SK-N-SH treated with all-trans-retinoic acid at 6 μM for 48 hours (cell line): ENCODE data around the gene MYBPC3.
A peak's percentile ranks its signal among the peaks of the same experiment; 100 is the strongest.

Experiments
- ATAC-seq: fragments of 200-7000 bp; cut with Tn5 transposase; 3 replicates; pipeline ENCODE4 v1.9.1; 2020; ENCODE audit warnings: mild to moderate bottlenecking, moderate library complexity
- ARNTL ChIP-seq: fragments of 450-650 bp; formaldehyde crosslinking; IDR thresholded peaks from 2 replicates; pipeline ENCODE4 v1.5.0; 2020; ENCODE audit warnings: low read depth, mild to moderate bottlenecking, moderate library complexity, borderline replicate concordance
- BACH2 ChIP-seq: fragments of 250-450 bp; sonication (Bioruptor Pico); IDR thresholded peaks from 2 replicates; pipeline ENCODE4 v1.9.0; 2021; ENCODE audit warnings: mild to moderate bottlenecking, borderline replicate concordance
- CREB5 ChIP-seq: fragments of 250-450 bp; sonication (Bioruptor Pico); IDR thresholded peaks from 2 replicates; pipeline ENCODE4 v1.5.1; 2020; ENCODE audit warnings: low read depth, mild to moderate bottlenecking, moderate library complexity
- CSDC2 ChIP-seq: fragments of 250-450 bp; sonication (Bioruptor Pico); IDR thresholded peaks from 2 replicates; pipeline ENCODE4 v1.5.0; 2020; ENCODE audit warnings: mild to moderate bottlenecking, moderate library complexity
- CSRNP3 ChIP-seq: fragments of 250-450 bp; sonication (Bioruptor Pico); IDR thresholded peaks from 2 replicates; pipeline ENCODE4 v1.5.1; 2021; ENCODE audit warnings: mild to moderate bottlenecking, moderate library complexity
- ESRRG ChIP-seq: fragments of 250-450 bp; sonication (Bioruptor Pico); IDR thresholded peaks from 2 replicates; pipeline ENCODE4 v1.6.1; 2021; ENCODE audit warnings: mild to moderate bottlenecking
- RARB ChIP-seq: fragments of 250-450 bp; sonication (Bioruptor Pico); IDR thresholded peaks from 2 replicates; pipeline ENCODE4 v1.8.0; 2021; ENCODE audit warnings: mild to moderate bottlenecking, moderate library complexity
- SNAI2 ChIP-seq: fragments of 250-450 bp; sonication (Bioruptor Pico); IDR thresholded peaks from 2 replicates; pipeline ENCODE4 v1.5.0; 2020; ENCODE audit warnings: mild to moderate bottlenecking, moderate library complexity
- TCF4 ChIP-seq: fragments of 250-450 bp; sonication (Bioruptor Pico); IDR thresholded peaks from 2 replicates; pipeline ENCODE4 v1.8.0; 2021; ENCODE audit warnings: mild to moderate bottlenecking, moderate library complexity, borderline replicate concordance
- TSHZ2 ChIP-seq: fragments of 250-450 bp; sonication (Bioruptor Pico); IDR thresholded peaks from 2 replicates; pipeline ENCODE4 v1.5.0; 2020; ENCODE audit warnings: mild to moderate bottlenecking, moderate library complexity
- ZFP3 ChIP-seq: fragments of 250-450 bp; sonication (Bioruptor Pico); IDR thresholded peaks from 2 replicates; pipeline ENCODE4 v1.5.0; 2020; ENCODE audit warnings: mild to moderate bottlenecking, moderate library complexity
- ZFP30 ChIP-seq: fragments of 450-650 bp; formaldehyde crosslinking; IDR thresholded peaks from 2 replicates; pipeline ENCODE4 v1.5.0; 2022; ENCODE audit warnings: mild to moderate bottlenecking, moderate library complexity
- ZNF565 ChIP-seq: fragments of 450-650 bp; formaldehyde crosslinking; conservative IDR thresholded peaks from 2 replicates; pipeline ENCODE4 v1.5.0; 2020; ENCODE audit warnings: low read depth, mild to moderate bottlenecking, moderate library complexity
- TF ChIP-seq, protein P1 (sequence below): fragments of 250-450 bp; sonication (Bioruptor Pico); IDR thresholded peaks from 2 replicates; pipeline ENCODE4 v1.8.0; 2021; ENCODE audit warnings: low read depth, mild to moderate bottlenecking, moderate library complexity, borderline replicate concordance
- TF ChIP-seq, protein P2 (sequence below): fragments of 250-450 bp; sonication (Bioruptor Pico); IDR thresholded peaks from 2 replicates; pipeline ENCODE4 v1.8.0; 2020; ENCODE audit warnings: mild to moderate bottlenecking, moderate library complexity, borderline replicate concordance

The MYBPC3 gene

DNA sequence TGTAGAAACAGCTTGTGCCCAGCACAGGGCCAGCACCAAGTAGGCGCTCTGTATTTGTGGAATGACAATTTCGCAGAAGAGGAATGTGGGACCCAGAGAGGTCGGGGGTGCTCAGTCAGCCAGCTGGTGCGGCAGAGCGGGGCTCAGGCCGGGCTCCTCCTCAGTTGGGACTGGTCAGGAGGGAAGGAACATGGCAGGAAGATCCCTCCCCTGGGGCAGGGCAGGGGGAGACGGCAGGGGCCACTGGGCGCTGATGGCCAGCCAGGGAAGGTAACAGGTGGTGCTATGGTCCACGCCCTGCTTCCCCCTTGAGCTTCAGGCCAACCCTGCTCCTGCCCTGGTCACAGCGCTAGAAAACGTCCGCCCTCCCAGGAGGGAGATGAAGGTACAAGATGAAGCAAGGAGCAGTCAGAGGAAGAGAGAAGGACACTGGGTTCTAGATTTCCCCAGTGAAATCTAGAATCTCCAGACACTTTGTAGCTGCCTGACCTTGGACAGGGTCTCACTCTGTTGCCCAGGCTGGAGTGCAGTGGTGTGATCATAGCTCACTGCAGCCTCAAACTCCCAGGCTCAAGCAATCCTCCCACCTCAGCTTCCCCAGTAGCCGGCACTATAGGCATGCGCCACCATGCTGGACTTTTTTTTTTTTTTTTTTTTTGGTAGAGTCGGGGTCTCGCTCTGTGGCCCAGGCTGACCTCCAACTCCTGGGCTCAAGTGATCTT, 39.4 kb upstream of the MYBPC3 start:
- no peak for ATAC-seq
- TF ChIP-seq TSHZ2 (CRISPR knock-in tag): no peak
- no peak for TF ChIP-seq ZFP30 (CRISPR knock-in tag)

DNA sequence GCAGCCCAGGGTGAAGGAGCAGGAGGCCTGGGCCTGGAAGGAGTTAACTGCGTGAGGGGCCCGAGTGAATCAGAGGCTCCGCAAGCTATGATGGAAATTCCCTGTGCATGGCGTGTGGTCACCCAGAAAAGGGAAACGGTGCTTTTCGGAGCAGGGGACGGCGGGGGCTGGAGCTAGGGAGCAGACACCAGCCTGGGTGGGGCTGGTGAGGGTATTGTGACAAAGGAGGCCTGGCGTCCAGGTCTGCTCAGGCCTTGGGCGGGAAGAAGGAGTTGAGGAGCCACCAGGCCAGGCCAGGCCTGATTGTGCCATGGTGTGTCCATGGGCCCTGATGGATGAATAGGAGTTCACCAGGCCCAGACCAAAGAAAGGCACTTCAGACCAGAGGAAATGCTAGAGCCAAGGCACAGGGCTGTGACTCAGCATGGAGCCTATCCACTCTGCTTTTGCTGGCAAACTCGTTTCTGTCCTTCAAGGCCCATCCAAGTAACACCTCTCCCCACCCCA, 38.6 kb upstream of the MYBPC3 start:
- no peak for ATAC-seq
- TF ChIP-seq CSDC2 (no peak), ZFP3 (CRISPR knock-in tag) (peak; percentile 96)

- ATAC-seq: no peak
Measured at GRCh38 chr11:47390422-47390760, 37.9 kb upstream of the MYBPC3 start.

DNA sequence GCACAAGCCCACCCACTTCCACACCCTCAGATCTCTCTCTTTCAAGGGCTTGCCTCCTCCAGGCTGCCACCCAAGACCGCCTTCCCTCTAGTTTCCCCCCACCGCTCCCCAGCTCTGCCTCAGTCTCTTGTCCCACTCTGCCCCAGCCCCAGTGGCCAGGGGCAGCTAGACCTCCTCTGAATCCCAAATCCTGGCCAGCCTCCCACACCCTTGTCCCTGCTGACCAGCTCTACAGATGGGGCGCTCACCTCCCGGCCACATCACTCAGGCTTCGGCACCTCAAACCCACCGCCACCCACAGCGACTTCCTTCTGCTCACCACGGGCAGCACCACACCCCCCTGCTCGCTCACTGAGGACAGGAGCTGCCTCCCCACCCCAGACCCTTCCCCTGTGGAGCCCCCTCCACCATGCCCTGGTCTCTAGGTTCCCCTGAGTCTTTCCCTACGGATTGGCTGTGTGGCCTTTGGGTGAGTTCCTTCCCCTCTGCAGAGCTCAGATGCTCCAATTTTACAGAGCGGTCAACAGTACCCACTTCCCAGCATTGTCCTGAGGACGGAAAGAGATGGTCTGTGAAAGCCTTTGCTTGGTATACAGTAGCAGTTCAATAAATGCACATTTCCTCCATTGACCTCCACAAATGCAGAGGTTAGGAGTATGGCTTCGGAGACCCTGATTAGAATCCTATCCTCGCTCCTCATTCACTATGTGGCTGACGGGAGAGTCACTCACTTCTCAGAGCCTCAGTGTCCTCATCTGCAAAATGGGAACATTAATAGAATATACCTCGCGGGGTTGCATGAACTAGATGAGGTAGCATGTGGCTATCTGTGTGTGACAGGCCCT, 37.3 kb upstream of the MYBPC3 start:
- TF ChIP-seq TCF4 (CRISPR knock-in tag): no peak
- no peak for TF ChIP-seq ARNTL (CRISPR knock-in tag)
- no peak for TF ChIP-seq ZNF565 (CRISPR knock-in tag)
- no peak for ATAC-seq

More at GRCh38 chr11:47390422-47390760, 37.9 kb upstream of the MYBPC3 start:
- TF ChIP-seq TSHZ2 (CRISPR knock-in tag): no peak
- no peak for TF ChIP-seq RARB (CRISPR knock-in tag)
- TF ChIP-seq CREB5 (CRISPR knock-in tag): no peak
- no peak for TF ChIP-seq TCF4 (CRISPR knock-in tag)
- no peak for TF ChIP-seq SNAI2
- no peak for TF ChIP-seq ESRRG (CRISPR knock-in tag)
- no peak for TF ChIP-seq BACH2 (CRISPR knock-in tag)
- no peak for TF ChIP-seq CSRNP3 (CRISPR knock-in tag)

- TF ChIP-seq, protein P1, sequence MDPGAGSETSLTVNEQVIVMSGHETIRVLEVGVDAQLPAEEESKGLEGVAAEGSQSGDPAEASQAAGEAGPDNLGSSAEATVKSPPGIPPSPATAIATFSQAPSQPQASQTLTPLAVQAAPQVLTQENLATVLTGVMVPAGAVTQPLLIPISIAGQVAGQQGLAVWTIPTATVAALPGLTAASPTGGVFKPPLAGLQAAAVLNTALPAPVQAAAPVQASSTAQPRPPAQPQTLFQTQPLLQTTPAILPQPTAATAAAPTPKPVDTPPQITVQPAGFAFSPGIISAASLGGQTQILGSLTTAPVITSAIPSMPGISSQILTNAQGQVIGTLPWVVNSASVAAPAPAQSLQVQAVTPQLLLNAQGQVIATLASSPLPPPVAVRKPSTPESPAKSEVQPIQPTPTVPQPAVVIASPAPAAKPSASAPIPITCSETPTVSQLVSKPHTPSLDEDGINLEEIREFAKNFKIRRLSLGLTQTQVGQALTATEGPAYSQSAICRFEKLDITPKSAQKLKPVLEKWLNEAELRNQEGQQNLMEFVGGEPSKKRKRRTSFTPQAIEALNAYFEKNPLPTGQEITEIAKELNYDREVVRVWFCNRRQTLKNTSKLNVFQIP (CRISPR knock-in tag): no peak
- no peak for TF ChIP-seq ZFP3 (CRISPR knock-in tag)
- TF ChIP-seq, protein P2, sequence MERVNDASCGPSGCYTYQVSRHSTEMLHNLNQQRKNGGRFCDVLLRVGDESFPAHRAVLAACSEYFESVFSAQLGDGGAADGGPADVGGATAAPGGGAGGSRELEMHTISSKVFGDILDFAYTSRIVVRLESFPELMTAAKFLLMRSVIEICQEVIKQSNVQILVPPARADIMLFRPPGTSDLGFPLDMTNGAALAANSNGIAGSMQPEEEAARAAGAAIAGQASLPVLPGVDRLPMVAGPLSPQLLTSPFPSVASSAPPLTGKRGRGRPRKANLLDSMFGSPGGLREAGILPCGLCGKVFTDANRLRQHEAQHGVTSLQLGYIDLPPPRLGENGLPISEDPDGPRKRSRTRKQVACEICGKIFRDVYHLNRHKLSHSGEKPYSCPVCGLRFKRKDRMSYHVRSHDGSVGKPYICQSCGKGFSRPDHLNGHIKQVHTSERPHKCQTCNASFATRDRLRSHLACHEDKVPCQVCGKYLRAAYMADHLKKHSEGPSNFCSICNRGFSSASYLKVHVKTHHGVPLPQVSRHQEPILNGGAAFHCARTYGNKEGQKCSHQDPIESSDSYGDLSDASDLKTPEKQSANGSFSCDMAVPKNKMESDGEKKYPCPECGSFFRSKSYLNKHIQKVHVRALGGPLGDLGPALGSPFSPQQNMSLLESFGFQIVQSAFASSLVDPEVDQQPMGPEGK (CRISPR knock-in tag): no peak
- no peak for TF ChIP-seq ZFP30 (CRISPR knock-in tag)
- TF ChIP-seq TCF4 (CRISPR knock-in tag): no peak
- TF ChIP-seq ARNTL (CRISPR knock-in tag): no peak
- TF ChIP-seq, all 23 proteins: peak for 0
- no peak for ATAC-seq
Measured at GRCh38 chr11:47388697-47389576, 36.4 kb upstream of the MYBPC3 start.
